Measurements from ENCODE around the gene PDXK. TPM values are rescaled to one million over a fixed set of nuclear protein-coding genes. Genes with fewer than 3 reads are reported as not detected.

Gene PDXK
- polyA plus RNA-seq, 3 donors, result 128 to 214 (median 210) TPM

DNA sequence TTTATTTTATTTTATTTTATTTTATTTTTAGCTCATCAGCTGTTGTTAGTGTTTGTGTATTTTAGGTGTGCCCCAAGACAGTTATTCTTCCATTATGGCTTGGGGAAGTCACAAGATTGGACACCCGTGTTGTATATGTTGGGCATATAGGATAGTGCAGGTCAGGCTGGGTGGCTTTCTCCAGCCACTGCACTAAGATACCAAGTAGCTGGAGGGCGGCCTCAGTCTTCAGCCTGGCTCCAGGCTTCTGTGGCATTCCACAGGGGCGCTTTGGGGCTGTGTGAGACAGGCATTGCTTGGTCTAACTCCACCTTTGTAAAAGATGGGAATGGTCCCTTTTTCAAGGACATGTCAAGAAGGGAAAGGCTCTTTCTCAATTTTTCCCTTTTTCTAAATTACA, 43.1 kb upstream of the PDXK start:
- Mint-ChIP-seq H3K27me3 (ENCODE audit: low read depth in 3 of 3) (no peaks in the 10 kb centered on the region), H3K4me3 (no peak overlapping the region), H3K27ac (peak overlapping the region in 1 of 7 donors; percentile 3), H3K4me1 (no peaks in the 10 kb centered on the region), H3K9me3 (peaks cover 0 to 2% (median 0%) of the 10 kb centered on the region in 7 donors), H3K36me3 (peaks cover 67 to 77% of the 10 kb centered on the region in 2 donors)
- no peaks in the 10 kb centered on the region for H3K4me1 ChIP-seq (ENCODE audit: control insufficient read depth in 1 of 2, insufficient read depth in 2 of 2, low read length in 2 of 2)
- WGBS (ENCODE audit: insufficient coverage), result 94% methylated on average over 2 of the region's 3 CpGs
- H3K9ac ChIP-seq (ENCODE audit: insufficient read depth, low read length, poor library complexity, severe bottlenecking), result no peak overlapping the region
- intact Hi-C loops (cut with micrococcal nuclease), result loop anchor here in 1 of 2 donors (10.0 kb wide), 2 partner anchors 59 to 239 kb away; no protein-coding TSS in a partner anchor
- no peak overlapping the region for H2AFZ ChIP-seq (ENCODE audit: insufficient read depth, low read depth, low read length, poor library complexity, severe bottlenecking)
- H3K9me3 ChIP-seq (replicated peaks in 1 of 2; ENCODE audit: control insufficient read depth in 1 of 2, insufficient read depth in 1 of 2, low read length in 2 of 2), result no peaks in the 10 kb centered on the region
- no peaks in the 10 kb centered on the region for H3K27me3 ChIP-seq (ENCODE audit: control insufficient read depth in 2 of 2, insufficient read depth in 2 of 2, low read length in 2 of 2)
- no peaks in the 10 kb centered on the region for H4K20me1 ChIP-seq (ENCODE audit: insufficient read depth, low read length)
- no peaks in the 10 kb centered on the region for H3K79me2 ChIP-seq (ENCODE audit: insufficient read depth, low read length)
- H3K36me3 ChIP-seq (replicated peaks in 1 of 2; ENCODE audit: control insufficient read depth in 1 of 2, insufficient read depth in 2 of 2, low read length in 2 of 2), result peaks cover 60 to 88% of the 10 kb centered on the region in 2 donors
- H3K4me2 ChIP-seq (replicated peaks; ENCODE audit: extremely low read depth, low read length, poor library complexity, severe bottlenecking), result no peak overlapping the region
- no peak overlapping the region for H3K4me3 ChIP-seq (replicated peaks in 1 of 3; ENCODE audit: low read depth in 2 of 3, low read length in 3 of 3)
- H3K27ac ChIP-seq (ENCODE audit: low read depth in 1 of 2, low read length in 2 of 2), result no peak overlapping the region
- no peak for DNase-seq
- TF ChIP-seq, protein P1, sequence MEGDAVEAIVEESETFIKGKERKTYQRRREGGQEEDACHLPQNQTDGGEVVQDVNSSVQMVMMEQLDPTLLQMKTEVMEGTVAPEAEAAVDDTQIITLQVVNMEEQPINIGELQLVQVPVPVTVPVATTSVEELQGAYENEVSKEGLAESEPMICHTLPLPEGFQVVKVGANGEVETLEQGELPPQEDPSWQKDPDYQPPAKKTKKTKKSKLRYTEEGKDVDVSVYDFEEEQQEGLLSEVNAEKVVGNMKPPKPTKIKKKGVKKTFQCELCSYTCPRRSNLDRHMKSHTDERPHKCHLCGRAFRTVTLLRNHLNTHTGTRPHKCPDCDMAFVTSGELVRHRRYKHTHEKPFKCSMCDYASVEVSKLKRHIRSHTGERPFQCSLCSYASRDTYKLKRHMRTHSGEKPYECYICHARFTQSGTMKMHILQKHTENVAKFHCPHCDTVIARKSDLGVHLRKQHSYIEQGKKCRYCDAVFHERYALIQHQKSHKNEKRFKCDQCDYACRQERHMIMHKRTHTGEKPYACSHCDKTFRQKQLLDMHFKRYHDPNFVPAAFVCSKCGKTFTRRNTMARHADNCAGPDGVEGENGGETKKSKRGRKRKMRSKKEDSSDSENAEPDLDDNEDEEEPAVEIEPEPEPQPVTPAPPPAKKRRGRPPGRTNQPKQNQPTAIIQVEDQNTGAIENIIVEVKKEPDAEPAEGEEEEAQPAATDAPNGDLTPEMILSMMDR (IDR thresholded peaks at IDR 0.05), result no peak

DNA sequence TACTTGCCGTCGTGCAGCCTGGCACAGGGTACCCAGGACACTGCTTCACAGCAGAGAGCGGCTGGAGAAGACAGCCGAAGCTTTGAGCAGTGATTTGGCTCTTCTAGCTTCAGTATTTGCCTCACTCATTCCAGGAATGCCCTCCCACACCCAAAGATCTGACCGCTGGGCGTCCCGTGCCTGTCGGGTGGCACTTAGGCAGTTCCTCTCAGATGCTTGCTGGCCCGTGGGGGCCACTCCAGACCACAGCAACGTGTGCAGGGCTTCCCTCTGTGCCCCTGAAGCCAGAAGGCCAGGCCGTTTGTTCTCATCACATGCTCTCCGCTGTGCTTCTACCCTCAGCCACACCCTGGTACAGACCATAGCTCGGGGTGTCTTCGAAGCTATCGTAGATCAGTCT, 42.5 kb upstream of the PDXK start:
- no peaks in the 10 kb centered on the region for H4K20me1 ChIP-seq (ENCODE audit: insufficient read depth, low read length)
- H3K4me3 Mint-ChIP-seq, result no peak overlapping the region
- no peaks in the 10 kb centered on the region for H3K4me1 Mint-ChIP-seq
- TF ChIP-seq, protein P1 (IDR thresholded peaks at IDR 0.05), result no peak
- 95% methylated on average over 9 of the region's 15 CpGs for WGBS (ENCODE audit: insufficient coverage)
- no peaks in the 10 kb centered on the region for H3K27me3 ChIP-seq (ENCODE audit: control insufficient read depth in 2 of 2, insufficient read depth in 2 of 2, low read length in 2 of 2)
- DNase-seq, result no peak
- H3K9me3 ChIP-seq (replicated peaks in 1 of 2; ENCODE audit: control insufficient read depth in 1 of 2, insufficient read depth in 1 of 2, low read length in 2 of 2), result no peaks in the 10 kb centered on the region
- no peaks in the 10 kb centered on the region for H3K79me2 ChIP-seq (ENCODE audit: insufficient read depth, low read length)
- H3K27me3 Mint-ChIP-seq (ENCODE audit: low read depth in 3 of 3), result no peaks in the 10 kb centered on the region
- H3K36me3 ChIP-seq (replicated peaks in 1 of 2; ENCODE audit: control insufficient read depth in 1 of 2, insufficient read depth in 2 of 2, low read length in 2 of 2), result peaks cover 55 to 88% of the 10 kb centered on the region in 2 donors
- H3K9me3 Mint-ChIP-seq, result peaks cover 0 to 2% (median 0%) of the 10 kb centered on the region in 7 donors
- no peak overlapping the region for H2AFZ ChIP-seq (ENCODE audit: insufficient read depth, low read depth, low read length, poor library complexity, severe bottlenecking)
- intact Hi-C loops (cut with micrococcal nuclease), result loop anchor here in 1 of 2 donors (10.0 kb wide), 2 partner anchors 58 to 238 kb away; no protein-coding TSS in a partner anchor
- no peaks in the 10 kb centered on the region for H3K4me1 ChIP-seq (ENCODE audit: control insufficient read depth in 1 of 2, insufficient read depth in 2 of 2, low read length in 2 of 2)
- peaks cover 65 to 77% of the 10 kb centered on the region in 2 donors for H3K36me3 Mint-ChIP-seq
- no peak overlapping the region for H3K4me2 ChIP-seq (replicated peaks; ENCODE audit: extremely low read depth, low read length, poor library complexity, severe bottlenecking)
- no peak overlapping the region for H3K9ac ChIP-seq (ENCODE audit: insufficient read depth, low read length, poor library complexity, severe bottlenecking)
- H3K27ac Mint-ChIP-seq, result peak overlapping the region in 1 of 7 donors; percentile 58
- H3K27ac ChIP-seq (ENCODE audit: low read depth in 1 of 2, low read length in 2 of 2), result no peak overlapping the region
- H3K4me3 ChIP-seq (replicated peaks in 1 of 3; ENCODE audit: low read depth in 2 of 3, low read length in 3 of 3), result no peak overlapping the region

All from CD14-positive monocyte (primary cell).